ENCODE results near the gene GOPC.

The GOPC gene

GRCh38 chr6:117607511-117607910 lies 5.2 kb upstream of the GOPC start:
- Histone ChIP-seq H4K20me1 (ENCODE audit: insufficient read depth, low read length) (no peaks in the 10 kb centered on the region), H3K4me1 (ENCODE audit: low read length) (peaks cover 41% of the 10 kb centered on the region), H3K4me3 (ENCODE audit: low read length) (peak overlapping the region; percentile 19; the same call in 1 of the 2 replicates), H3K27me3 (ENCODE audit: low read depth, low read length) (no peaks in the 10 kb centered on the region), H3K36me3 (replicated peaks; ENCODE audit: low read depth, low read length) (no peaks in the 10 kb centered on the region), H3K9me3 (ENCODE audit: insufficient read depth, low read length) (no peaks in the 10 kb centered on the region), H2AFZ (ENCODE audit: low read depth, low read length) (no peak overlapping the region), H3K27ac (ENCODE audit: low read length) (peak overlapping the region; percentile 60), H3K4me2 (ENCODE audit: low read length) (peak overlapping the region; percentile 51), H3K79me2 (ENCODE audit: low read length) (no peaks in the 10 kb centered on the region), H3K9ac (ENCODE audit: low read length) (peak overlapping the region; percentile 15; the same call in 1 of the 2 replicates)
- TF ChIP-seq CTCF (IDR thresholded peaks at IDR 0.05; ENCODE audit: low read depth, low read length) (no peak), EZH2phosphoT487 (IDR thresholded peaks at IDR 0.05; ENCODE audit: low read depth) (no peak)

- Histone ChIP-seq H3K4me1 (ENCODE audit: low read length) (peaks cover 45% of the 10 kb centered on the region), H3K36me3 (replicated peaks; ENCODE audit: low read depth, low read length) (peaks cover 9% of the 10 kb centered on the region), H3K27me3 (ENCODE audit: low read depth, low read length) (no peaks in the 10 kb centered on the region), H2AFZ (ENCODE audit: low read depth, low read length) (no peak overlapping the region), H3K4me2 (ENCODE audit: low read length) (peak overlapping the region; percentile 74), H3K9me3 (ENCODE audit: insufficient read depth, low read length) (no peaks in the 10 kb centered on the region), H3K4me3 (ENCODE audit: low read length) (peak overlapping the region; percentile 52), H3K9ac (ENCODE audit: low read length) (0 out of 2 replicates have a peak overlapping the region, but pooled peaks have one; percentile 5), H4K20me1 (ENCODE audit: insufficient read depth, low read length) (0 out of 2 replicates have a peak, but pooled peaks cover under 1% of the 10 kb centered on the region), H3K79me2 (ENCODE audit: low read length) (peaks cover 20% of the 10 kb centered on the region), H3K27ac (ENCODE audit: low read length) (no peak overlapping the region)
- peak; percentile 70 for TF ChIP-seq CTCF (IDR thresholded peaks at IDR 0.05; ENCODE audit: low read depth, low read length)
- no peak for TF ChIP-seq EZH2phosphoT487 (IDR thresholded peaks at IDR 0.05; ENCODE audit: low read depth)
Measured at GRCh38 chr6:117605169-117605826, 3.0 kb upstream of the GOPC start.

GRCh38 chr6:117603821-117604220 lies 1.5 kb upstream of the GOPC start:
- Histone ChIP-seq H3K27me3 (ENCODE audit: low read depth, low read length) (no peaks in the 10 kb centered on the region), H3K9ac (ENCODE audit: low read length) (no peak overlapping the region), H3K36me3 (replicated peaks; ENCODE audit: low read depth, low read length) (peaks cover 23% of the 10 kb centered on the region), H3K4me2 (ENCODE audit: low read length) (no peak overlapping the region), H3K4me3 (ENCODE audit: low read length) (no peak overlapping the region), H3K4me1 (ENCODE audit: low read length) (peaks cover 54% of the 10 kb centered on the region), H2AFZ (ENCODE audit: low read depth, low read length) (no peak overlapping the region), H4K20me1 (ENCODE audit: insufficient read depth, low read length) (0 out of 2 replicates have a peak, but pooled peaks cover 4% of the 10 kb centered on the region), H3K27ac (ENCODE audit: low read length) (no peak overlapping the region), H3K79me2 (ENCODE audit: low read length) (peaks cover 34% of the 10 kb centered on the region), H3K9me3 (ENCODE audit: insufficient read depth, low read length) (peaks cover 4% of the 10 kb centered on the region; the same call in 1 of the 2 replicates)
- no peak for TF ChIP-seq CTCF (IDR thresholded peaks at IDR 0.05; ENCODE audit: low read depth, low read length)
- no peak for TF ChIP-seq EZH2phosphoT487 (IDR thresholded peaks at IDR 0.05; ENCODE audit: low read depth)

- Histone ChIP-seq H3K9ac (ENCODE audit: low read length) (peak overlapping the region; percentile 84), H3K4me1 (ENCODE audit: low read length) (peaks cover 52% of the 10 kb centered on the region), H3K36me3 (replicated peaks; ENCODE audit: low read depth, low read length) (peaks cover 30% of the 10 kb centered on the region), H4K20me1 (ENCODE audit: insufficient read depth, low read length) (0 out of 2 replicates have a peak, but pooled peaks cover 4% of the 10 kb centered on the region), H3K27me3 (ENCODE audit: low read depth, low read length) (no peaks in the 10 kb centered on the region), H3K9me3 (ENCODE audit: insufficient read depth, low read length) (peaks cover 4% of the 10 kb centered on the region; the same call in 1 of the 2 replicates), H3K27ac (ENCODE audit: low read length) (peak overlapping the region; percentile 75), H2AFZ (ENCODE audit: low read depth, low read length) (peak overlapping the region; percentile 92), H3K79me2 (ENCODE audit: low read length) (peaks cover 42% of the 10 kb centered on the region), H3K4me3 (ENCODE audit: low read length) (peak overlapping the region; percentile 97), H3K4me2 (ENCODE audit: low read length) (peak overlapping the region; percentile 88)
- TF ChIP-seq EZH2phosphoT487 (IDR thresholded peaks at IDR 0.05; ENCODE audit: low read depth) (no peak), CTCF (IDR thresholded peaks at IDR 0.05; ENCODE audit: low read depth, low read length) (no peak)
Measured at GRCh38 chr6:117602899-117603588, 733 bp upstream of the GOPC start.

All from OCI-LY3 (cell line).